Measurements from ENCODE around the gene GRIK5. TPM values are rescaled to one million over a fixed set of nuclear protein-coding genes. Genes with fewer than 3 reads are reported as not detected.

Gene GRIK5
- total RNA-seq, 2 experiments from 2014 or later = 0.63 to 0.95 TPM

- no peak for ATAC-seq
- no peaks in the 10 kb centered on the region for H3K9me3 Mint-ChIP-seq
- no peaks in the 10 kb centered on the region for H3K4me1 Mint-ChIP-seq (ENCODE audit: low read depth)
- intact Hi-C loops (cut with micrococcal nuclease) = no loop called here
- no peak for TF ChIP-seq CTCF (IDR thresholded peaks at IDR 0.05)
- H3K4me3 Mint-ChIP-seq = no peak overlapping the region
- no peak overlapping the region for H3K27ac Mint-ChIP-seq
- ChIA-PET CTCF (interaction anchor here (1.3 kb wide), 1 partner anchor 44 kb away, joined by 4 read pairs; no protein-coding TSS in a partner anchor), POLR2A (interaction anchor here (1.1 to 1.2 kb wide), 3 partner anchors 10 to 37 kb away, joined by 3 read pairs; no protein-coding TSS in a partner anchor)
- no peaks in the 10 kb centered on the region for H3K36me3 Mint-ChIP-seq (ENCODE audit: low read depth)
- peaks cover 4% of the 10 kb centered on the region for H3K27me3 Mint-ChIP-seq
- DNase-seq = no peak
Measured at GRCh38 chr19:42065051-42065450, 5.0 kb downstream of the GRIK5 start.

GRCh38 chr19:42064432-42064831 lies 5.6 kb downstream of the GRIK5 start:
- no peak for ATAC-seq
- TF ChIP-seq CTCF (IDR thresholded peaks at IDR 0.05) = no peak
- Mint-ChIP-seq H3K27me3 (peaks cover 2% of the 10 kb centered on the region), H3K27ac (no peak overlapping the region), H3K4me1 (ENCODE audit: low read depth) (no peaks in the 10 kb centered on the region), H3K36me3 (ENCODE audit: low read depth) (no peaks in the 10 kb centered on the region), H3K9me3 (no peaks in the 10 kb centered on the region), H3K4me3 (no peak overlapping the region)
- CTCF ChIA-PET = interaction anchor here (1.3 kb wide), 1 partner anchor 45 kb away, joined by 4 read pairs; no protein-coding TSS in a partner anchor
- intact Hi-C loops (cut with micrococcal nuclease) = no loop called here
- no peak for DNase-seq
- POLR2A ChIA-PET = interaction anchor here (1.1 kb wide), 1 partner anchor 38 kb away, joined by 3 read pairs; no protein-coding TSS in a partner anchor

GRCh38 chr19:42062381-42062780 lies 7.6 kb downstream of the GRIK5 start:
- CTCF ChIA-PET = no interaction called here
- intact Hi-C loops (cut with micrococcal nuclease) = no loop called here
- TF ChIP-seq CTCF (IDR thresholded peaks at IDR 0.05) = no peak
- no peaks in the 10 kb centered on the region for H3K4me1 Mint-ChIP-seq (ENCODE audit: low read depth)
- H3K27me3 Mint-ChIP-seq = peaks cover 2% of the 10 kb centered on the region
- ATAC-seq (no peak), DNase-seq (no peak)
- no peaks in the 10 kb centered on the region for H3K36me3 Mint-ChIP-seq (ENCODE audit: low read depth)
- no peak overlapping the region for H3K4me3 Mint-ChIP-seq
- no peak overlapping the region for H3K27ac Mint-ChIP-seq
- H3K9me3 Mint-ChIP-seq = no peaks in the 10 kb centered on the region
- POLR2A ChIA-PET = no interaction called here

- Mint-ChIP-seq H3K36me3 (ENCODE audit: low read depth) (no peaks in the 10 kb centered on the region), H3K9me3 (no peaks in the 10 kb centered on the region), H3K4me1 (ENCODE audit: low read depth) (no peaks in the 10 kb centered on the region), H3K27ac (no peak overlapping the region), H3K4me3 (no peak overlapping the region), H3K27me3 (no peaks in the 10 kb centered on the region)
- intact Hi-C loops (cut with micrococcal nuclease) = no loop called here
- ChIA-PET CTCF (no interaction called here), POLR2A (no interaction called here)
- TF ChIP-seq CTCF (IDR thresholded peaks at IDR 0.05) = no peak
- ATAC-seq (no peak), DNase-seq (no peak)
Measured at GRCh38 chr19:42060117-42060516, 9.9 kb downstream of the GRIK5 start.

GRCh38 chr19:42059196-42059595 lies 10.8 kb downstream of the GRIK5 start:
- TF ChIP-seq CTCF (IDR thresholded peaks at IDR 0.05) = no peak
- DNase-seq (no peak), ATAC-seq (no peak)
- Mint-ChIP-seq H3K4me3 (no peak overlapping the region), H3K4me1 (ENCODE audit: low read depth) (no peaks in the 10 kb centered on the region), H3K27me3 (no peaks in the 10 kb centered on the region), H3K9me3 (no peaks in the 10 kb centered on the region), H3K27ac (no peak overlapping the region), H3K36me3 (ENCODE audit: low read depth) (no peaks in the 10 kb centered on the region)
- ChIA-PET CTCF (no interaction called here), POLR2A (no interaction called here)
- intact Hi-C loops (cut with micrococcal nuclease) = no loop called here
